ENCODE data around the gene KIRREL3. TPM values are rescaled to one million over a fixed set of nuclear protein-coding genes. Genes with fewer than 3 reads are reported as not detected.

The KIRREL3 gene
- total and polyA plus RNA-seq, 2 of the 4 experiments (the other 2 are of a cell fraction): 10.9 to 15.9 TPM

DNA sequence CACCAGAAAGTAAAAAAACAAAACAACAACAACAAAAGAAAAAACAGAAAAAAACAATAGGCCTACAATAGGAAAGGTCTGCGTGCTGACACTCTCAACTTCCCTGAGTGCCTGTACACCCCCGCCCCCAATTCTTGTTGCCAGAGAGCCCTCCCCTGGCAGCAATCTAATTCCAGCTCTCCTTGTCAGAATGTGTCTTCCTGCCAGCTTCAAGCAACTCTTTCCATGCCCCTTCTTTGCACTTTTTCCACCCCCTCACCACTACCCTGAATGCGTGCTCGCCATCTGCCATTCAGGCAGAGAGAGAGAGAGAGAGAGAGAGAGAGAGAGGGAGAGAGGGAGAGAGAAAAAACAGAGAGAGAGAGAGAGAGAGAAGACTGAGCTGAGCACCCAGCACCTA, 245.0 kb downstream of the KIRREL3 start:
- no peak overlapping the region for H2AK5ac ChIP-seq (ENCODE audit: low read depth, low read length)
- no peak overlapping the region for H3K4me3 ChIP-seq (ENCODE audit: insufficient read depth, low read depth, low read length)
- H4K91ac ChIP-seq (ENCODE audit: insufficient read depth, low read depth, low read length): no peak overlapping the region
- no TSS peak for BruUV-seq (replicated peaks)
- no peak overlapping the region for H3K56ac ChIP-seq (ENCODE audit: extremely low read depth, insufficient read depth, low read length)
- POLR2A ChIA-PET (ENCODE audit: unreplicated experiment): no interaction called here
- no peak for DNase-seq
- no peaks in the 10 kb centered on the region for H3K36me3 ChIP-seq (ENCODE audit: control insufficient read depth, insufficient read depth, low read length)
- no peak overlapping the region for H4K5ac ChIP-seq (ENCODE audit: low read depth, low read length)
- no peak overlapping the region for H3K9ac ChIP-seq (ENCODE audit: low read depth, low read length)
- peaks cover 4 to 6% of the 10 kb centered on the region in 2 experiments; a peak in 1 of 4 replicates for H3K79me1 ChIP-seq (ENCODE audit: low read depth in 1 of 2, low read length in 2 of 2)
- no peak overlapping the region for H3K14ac ChIP-seq (replicated peaks; ENCODE audit: low read depth, low read length)
- no peak overlapping the region for H2BK120ac ChIP-seq (ENCODE audit: low read depth, low read length)
- H3K4me2 ChIP-seq (ENCODE audit: low read depth, low read length): no peak overlapping the region
- no peak overlapping the region for H2BK15ac ChIP-seq (ENCODE audit: low read depth, low read length)
- WGBS, 2 experiments (ENCODE audit: extremely low coverage in 2 of 2, insufficient read length in 1 of 2): no CpG with 5 or more reads among the region's 4 CpGs
- H2BK20ac ChIP-seq (ENCODE audit: low read depth, low read length): no peak overlapping the region
- H3K9me1 ChIP-seq (ENCODE audit: insufficient read depth, low read length): no peaks in the 10 kb centered on the region
- H2AK9ac ChIP-seq (replicated peaks; ENCODE audit: low read depth, low read length, poor library complexity): no peak overlapping the region
- no peak for ATAC-seq (ENCODE audit: low read depth)
- H2BK5ac ChIP-seq (ENCODE audit: low read depth, low read length, poor library complexity, severe bottlenecking): no peak overlapping the region
- H2AFZ ChIP-seq (replicated peaks; ENCODE audit: low read length, poor library complexity): no peak overlapping the region
- H3K9me3 ChIP-seq (ENCODE audit: control insufficient read depth, insufficient read depth, low read length): no peaks in the 10 kb centered on the region
- in situ Hi-C loops (cut with MboI; ENCODE audit: low sequenced_read_pairs) (no loop called here), intact Hi-C loops (cut with micrococcal nuclease) (no loop called here), dilution Hi-C loops (cut with HindIII; ENCODE audit: low sequenced_read_pairs, unreplicated experiment) (no loop called here)
- no peak for TF ChIP-seq RFX5 (IDR thresholded peaks at IDR 0.05; ENCODE audit: low read depth, low read length)
- no peak for TF ChIP-seq FOS (IDR thresholded peaks at IDR 0.05; ENCODE audit: low read depth, low read length)
- TF ChIP-seq RCOR1 (IDR thresholded peaks at IDR 0.05; ENCODE audit: insufficient replicate concordance, low read length): no peak
- no peak for TF ChIP-seq MAFK (IDR thresholded peaks at IDR 0.05; ENCODE audit: low read depth, low read length)
- no peak for TF ChIP-seq RAD21 (IDR thresholded peaks at IDR 0.05; ENCODE audit: low read length)
- TF ChIP-seq CHD1 (IDR thresholded peaks at IDR 0.05; ENCODE audit: low read depth, low read length): no peak
- no peak for TF ChIP-seq SMC3 (IDR thresholded peaks at IDR 0.05; ENCODE audit: low read depth, low read length)
- TF ChIP-seq, protein P1, sequence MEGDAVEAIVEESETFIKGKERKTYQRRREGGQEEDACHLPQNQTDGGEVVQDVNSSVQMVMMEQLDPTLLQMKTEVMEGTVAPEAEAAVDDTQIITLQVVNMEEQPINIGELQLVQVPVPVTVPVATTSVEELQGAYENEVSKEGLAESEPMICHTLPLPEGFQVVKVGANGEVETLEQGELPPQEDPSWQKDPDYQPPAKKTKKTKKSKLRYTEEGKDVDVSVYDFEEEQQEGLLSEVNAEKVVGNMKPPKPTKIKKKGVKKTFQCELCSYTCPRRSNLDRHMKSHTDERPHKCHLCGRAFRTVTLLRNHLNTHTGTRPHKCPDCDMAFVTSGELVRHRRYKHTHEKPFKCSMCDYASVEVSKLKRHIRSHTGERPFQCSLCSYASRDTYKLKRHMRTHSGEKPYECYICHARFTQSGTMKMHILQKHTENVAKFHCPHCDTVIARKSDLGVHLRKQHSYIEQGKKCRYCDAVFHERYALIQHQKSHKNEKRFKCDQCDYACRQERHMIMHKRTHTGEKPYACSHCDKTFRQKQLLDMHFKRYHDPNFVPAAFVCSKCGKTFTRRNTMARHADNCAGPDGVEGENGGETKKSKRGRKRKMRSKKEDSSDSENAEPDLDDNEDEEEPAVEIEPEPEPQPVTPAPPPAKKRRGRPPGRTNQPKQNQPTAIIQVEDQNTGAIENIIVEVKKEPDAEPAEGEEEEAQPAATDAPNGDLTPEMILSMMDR (conservative IDR thresholded peaks at IDR 0.05; ENCODE audit: low read depth, low read length): no peak
- TF ChIP-seq MAZ (IDR thresholded peaks at IDR 0.05; ENCODE audit: borderline replicate concordance, low read depth, low read length): no peak
- no peak for TF ChIP-seq NFE2L2 (IDR thresholded peaks at IDR 0.05; ENCODE audit: low read depth, low read length)
- no peak for TF ChIP-seq MXI1 (IDR thresholded peaks at IDR 0.05; ENCODE audit: borderline replicate concordance, low read depth, low read length)
- TF ChIP-seq, protein P2, sequence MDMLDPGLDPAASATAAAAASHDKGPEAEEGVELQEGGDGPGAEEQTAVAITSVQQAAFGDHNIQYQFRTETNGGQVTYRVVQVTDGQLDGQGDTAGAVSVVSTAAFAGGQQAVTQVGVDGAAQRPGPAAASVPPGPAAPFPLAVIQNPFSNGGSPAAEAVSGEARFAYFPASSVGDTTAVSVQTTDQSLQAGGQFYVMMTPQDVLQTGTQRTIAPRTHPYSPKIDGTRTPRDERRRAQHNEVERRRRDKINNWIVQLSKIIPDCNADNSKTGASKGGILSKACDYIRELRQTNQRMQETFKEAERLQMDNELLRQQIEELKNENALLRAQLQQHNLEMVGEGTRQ (IDR thresholded peaks at IDR 0.05; ENCODE audit: low read depth, low read length): no peak
- no peak for TF ChIP-seq BHLHE40 (IDR thresholded peaks at IDR 0.05; ENCODE audit: low read depth, low read length)
- no peak for TF ChIP-seq POLR2A (IDR thresholded peaks at IDR 0.05; ENCODE audit: low read depth, low read length)
- no peak for TF ChIP-seq CEBPB (IDR thresholded peaks at IDR 0.05; ENCODE audit: low read depth, low read length)
- TF ChIP-seq, protein P3, sequence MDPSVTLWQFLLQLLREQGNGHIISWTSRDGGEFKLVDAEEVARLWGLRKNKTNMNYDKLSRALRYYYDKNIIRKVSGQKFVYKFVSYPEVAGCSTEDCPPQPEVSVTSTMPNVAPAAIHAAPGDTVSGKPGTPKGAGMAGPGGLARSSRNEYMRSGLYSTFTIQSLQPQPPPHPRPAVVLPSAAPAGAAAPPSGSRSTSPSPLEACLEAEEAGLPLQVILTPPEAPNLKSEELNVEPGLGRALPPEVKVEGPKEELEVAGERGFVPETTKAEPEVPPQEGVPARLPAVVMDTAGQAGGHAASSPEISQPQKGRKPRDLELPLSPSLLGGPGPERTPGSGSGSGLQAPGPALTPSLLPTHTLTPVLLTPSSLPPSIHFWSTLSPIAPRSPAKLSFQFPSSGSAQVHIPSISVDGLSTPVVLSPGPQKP (IDR thresholded peaks at IDR 0.05; ENCODE audit: borderline replicate concordance, low read depth, low read length): no peak
- no peak overlapping the region for H3K27ac ChIP-seq (ENCODE audit: insufficient read depth, low read length)
- H3K4me1 ChIP-seq (ENCODE audit: control insufficient read depth, insufficient read depth, low read length): peaks cover 6% of the 10 kb centered on the region
- H4K8ac ChIP-seq (ENCODE audit: low read depth in 2 of 2, low read length in 2 of 2): no peak overlapping the region
- no peaks in the 10 kb centered on the region for H4K20me1 ChIP-seq (ENCODE audit: insufficient read depth, low read length)
- no peak overlapping the region for H3K23ac ChIP-seq (ENCODE audit: low read depth, low read length)
- H3K4ac ChIP-seq (ENCODE audit: low read depth, low read length): no peak overlapping the region
- H3K18ac ChIP-seq (ENCODE audit: low read depth, low read length): no peak overlapping the region
- H3K27me3 ChIP-seq (ENCODE audit: control insufficient read depth, insufficient read depth, low read length): no peaks in the 10 kb centered on the region
- CTCF ChIA-PET: interaction anchor here (0.6 to 0.7 kb wide), 3 partner anchors 71 to 235 kb away, joined by 3 to 4 read pairs (median 4); no protein-coding TSS in a partner anchor

Data from IMR-90 (cell line).